WTC11 (cell line): ENCODE results near the gene LARP4B. TPM values are rescaled to one million over a fixed set of nuclear protein-coding genes. Genes with fewer than 3 reads are reported as not detected.

ENCODE experiments used
- ATAC-seq: fragments of 200-7000 bp; cut with Tn5 transposase; 2 replicates; pipeline ENCODE4 v1.10.0; 2021; ENCODE audit warnings: mild to moderate bottlenecking, moderate library complexity
- CTCF ChIA-PET: fragments of 300-600 bp; sonication (Branson Sonifier 250); formaldehyde crosslinking; loops from one replicate; lab custom pipeline; 2021; ENCODE audit warnings: antibody characterized with exemption; lab: Charles Lee
- POLR2A ChIA-PET: fragments of 350-600 bp; sonication (Branson Sonifier 250); formaldehyde crosslinking; loops from one replicate; lab custom pipeline; 2021; ENCODE audit warnings: antibody characterized with exemption; lab: Charles Lee
- DNase-seq: peaks from one replicate; pipeline ENCODE4 v3.0.0; 2021; ENCODE audit warnings: low spot score
- H3K27ac Mint-ChIP-seq: 2 replicates; pipeline ENCODE4 v1.8.0; 2021; ENCODE audit warnings: mixed read lengths
- H3K27me3 Mint-ChIP-seq: 2 replicates; pipeline ENCODE4 v1.8.0; 2021; ENCODE audit warnings: low read depth, mild to moderate bottlenecking, moderate library complexity, mixed read lengths
- H3K36me3 Mint-ChIP-seq: 2 replicates; pipeline ENCODE4 v1.8.0; 2021; ENCODE audit warnings: mixed read lengths
- H3K4me1 Mint-ChIP-seq: 2 replicates; pipeline ENCODE4 v1.8.0; 2022; ENCODE audit warnings: mixed read lengths
- H3K4me3 Mint-ChIP-seq: 2 replicates; pipeline ENCODE4 v1.8.0; 2021; ENCODE audit warnings: mild to moderate bottlenecking, moderate library complexity, mixed read lengths
- H3K9me3 Mint-ChIP-seq: 2 replicates; pipeline ENCODE4 v1.8.0; 2021; ENCODE audit warnings: mixed read lengths
- ATF1 ChIP-seq: sonication (generic); formaldehyde crosslinking; IDR thresholded peaks from 2 replicates; pipeline ENCODE4 v1.8.1; 2023; ENCODE audit warnings: mild to moderate bottlenecking, moderate library complexity, missing genetic modification reagents
- CBFB ChIP-seq: sonication (generic); formaldehyde crosslinking; IDR thresholded peaks from 2 replicates; pipeline ENCODE4 v1.8.1; 2022; ENCODE audit warnings: mild to moderate bottlenecking, low read depth, missing genetic modification reagents
- EMX1 ChIP-seq: fragments of 250-450 bp; sonication (Bioruptor Pico); IDR thresholded peaks from 2 replicates; pipeline ENCODE4 v1.8.0; 2021; ENCODE audit warnings: mild to moderate bottlenecking
- ETV6 ChIP-seq: sonication (generic); formaldehyde crosslinking; IDR thresholded peaks from 2 replicates; pipeline ENCODE4 v1.8.1; 2022; ENCODE audit warnings: mild to moderate bottlenecking, missing genetic modification reagents
- FOXJ3 ChIP-seq: sonication (generic); formaldehyde crosslinking; IDR thresholded peaks from 2 replicates; pipeline ENCODE4 v1.9.0; 2021; ENCODE audit warnings: missing genetic modification reagents, mild to moderate bottlenecking, borderline replicate concordance
- FOXK1 ChIP-seq: sonication (generic); formaldehyde crosslinking; IDR thresholded peaks from 2 replicates; pipeline ENCODE4 v1.8.0; 2022; ENCODE audit warnings: mild to moderate bottlenecking, moderate library complexity, missing genetic modification reagents
- GABPB1 ChIP-seq: sonication (generic); formaldehyde crosslinking; IDR thresholded peaks from 2 replicates; pipeline ENCODE4 v1.8.1; 2023; ENCODE audit warnings: mild to moderate bottlenecking, missing genetic modification reagents
- JUN ChIP-seq: sonication (generic); formaldehyde crosslinking; IDR thresholded peaks from 2 replicates; pipeline ENCODE4 v1.8.0; 2023; ENCODE audit warnings: mild to moderate bottlenecking, missing genetic modification reagents
- PREB ChIP-seq: sonication (generic); formaldehyde crosslinking; IDR thresholded peaks from 2 replicates; pipeline ENCODE4 v1.8.1; 2022; ENCODE audit warnings: mild to moderate bottlenecking, missing genetic modification reagents, moderate library complexity, borderline replicate concordance
- ZNF121 ChIP-seq: sonication (generic); formaldehyde crosslinking; IDR thresholded peaks from 2 replicates; pipeline ENCODE4 v1.8.0; 2023; ENCODE audit warnings: missing genetic modification reagents
- ZNF219 ChIP-seq: sonication (generic); formaldehyde crosslinking; IDR thresholded peaks from 2 replicates; pipeline ENCODE4 v1.8.0; 2023; ENCODE audit warnings: missing genetic modification reagents, mild to moderate bottlenecking, borderline replicate concordance
- ZNF396 ChIP-seq: fragments of 250-450 bp; sonication (Bioruptor Pico); IDR thresholded peaks from 2 replicates; pipeline ENCODE4 v1.8.0; 2021; ENCODE audit warnings: mild to moderate bottlenecking, moderate library complexity, borderline replicate concordance
- ZNF423 ChIP-seq: fragments of 250-450 bp; sonication (Bioruptor Pico); IDR thresholded peaks from 2 replicates; pipeline ENCODE4 v2.1.2; 2022; ENCODE audit warnings: mild to moderate bottlenecking, moderate library complexity
- total RNA-seq: library from RNA; stranded (reverse); gene quantifications from 3 replicates; pipeline ENCODE4 v1.2.3, GENCODE V29; 2021
- TF ChIP-seq, protein P1 (sequence below): sonication (generic); formaldehyde crosslinking; IDR thresholded peaks from 2 replicates; pipeline ENCODE4 v1.8.0; 2023; ENCODE audit warnings: missing genetic modification reagents, mild to moderate bottlenecking, borderline replicate concordance
- TF ChIP-seq, protein P2 (sequence below): sonication (generic); formaldehyde crosslinking; IDR thresholded peaks from 2 replicates; pipeline ENCODE4 v1.8.1; 2023; ENCODE audit warnings: mild to moderate bottlenecking, missing genetic modification reagents
- TF ChIP-seq, protein P3 (sequence below): fragments of 250-450 bp; sonication (Bioruptor Pico); IDR thresholded peaks from 2 replicates; pipeline ENCODE4 v2.1.2; 2022; ENCODE audit warnings: mild to moderate bottlenecking, moderate library complexity
- TF ChIP-seq, protein P4 (sequence below): sonication (generic); formaldehyde crosslinking; IDR thresholded peaks from 2 replicates; pipeline ENCODE4 v1.8.1; 2023; ENCODE audit warnings: mild to moderate bottlenecking, missing genetic modification reagents, borderline replicate concordance
- TF ChIP-seq, protein P5 (sequence below): sonication (generic); formaldehyde crosslinking; IDR thresholded peaks from 2 replicates; pipeline ENCODE4 v1.8.0; 2022; ENCODE audit warnings: mild to moderate bottlenecking, missing genetic modification reagents
- TF ChIP-seq, protein P6 (sequence below): fragments of 200-600 bp; IDR thresholded peaks from 2 replicates; pipeline ENCODE4 v1.8.0; 2022; ENCODE audit warnings: antibody characterized with exemption

Gene LARP4B
- total RNA-seq, 1 experiment from 2014 or later, result 87.1 TPM

DNA sequence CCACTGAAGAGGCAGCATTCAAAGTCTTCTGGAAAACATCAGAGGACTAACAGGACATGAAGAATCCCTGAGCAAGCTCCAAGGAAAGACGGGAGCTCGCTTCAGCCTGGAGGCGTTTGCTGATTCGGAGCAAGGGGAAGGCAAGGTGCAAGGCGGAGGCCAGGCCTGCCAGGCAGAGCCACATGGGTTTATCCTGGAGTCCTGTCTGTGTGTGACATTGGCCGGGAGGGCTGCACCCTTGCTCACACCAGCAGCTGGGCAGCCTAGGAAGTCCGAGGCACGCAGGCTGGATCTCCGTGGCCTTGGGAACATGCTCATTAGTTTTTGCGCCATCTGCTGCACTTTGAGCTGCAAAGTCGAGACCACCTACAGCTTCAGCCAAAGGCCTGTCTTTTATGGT, 22.3 kb upstream of the LARP4B start:
- TF ChIP-seq EMX1 (CRISPR knock-in tag) (no peak), ATF1 (CRISPR knock-in tag) (no peak), FOXJ3 (no peak), JUN (CRISPR knock-in tag) (no peak), GABPB1 (CRISPR knock-in tag) (no peak), ZNF219 (CRISPR knock-in tag) (no peak), ZNF423 (no peak), FOXK1 (CRISPR knock-in tag) (no peak), ETV6 (CRISPR knock-in tag) (no peak), CBFB (CRISPR knock-in tag) (no peak)
- TF ChIP-seq, protein P1, sequence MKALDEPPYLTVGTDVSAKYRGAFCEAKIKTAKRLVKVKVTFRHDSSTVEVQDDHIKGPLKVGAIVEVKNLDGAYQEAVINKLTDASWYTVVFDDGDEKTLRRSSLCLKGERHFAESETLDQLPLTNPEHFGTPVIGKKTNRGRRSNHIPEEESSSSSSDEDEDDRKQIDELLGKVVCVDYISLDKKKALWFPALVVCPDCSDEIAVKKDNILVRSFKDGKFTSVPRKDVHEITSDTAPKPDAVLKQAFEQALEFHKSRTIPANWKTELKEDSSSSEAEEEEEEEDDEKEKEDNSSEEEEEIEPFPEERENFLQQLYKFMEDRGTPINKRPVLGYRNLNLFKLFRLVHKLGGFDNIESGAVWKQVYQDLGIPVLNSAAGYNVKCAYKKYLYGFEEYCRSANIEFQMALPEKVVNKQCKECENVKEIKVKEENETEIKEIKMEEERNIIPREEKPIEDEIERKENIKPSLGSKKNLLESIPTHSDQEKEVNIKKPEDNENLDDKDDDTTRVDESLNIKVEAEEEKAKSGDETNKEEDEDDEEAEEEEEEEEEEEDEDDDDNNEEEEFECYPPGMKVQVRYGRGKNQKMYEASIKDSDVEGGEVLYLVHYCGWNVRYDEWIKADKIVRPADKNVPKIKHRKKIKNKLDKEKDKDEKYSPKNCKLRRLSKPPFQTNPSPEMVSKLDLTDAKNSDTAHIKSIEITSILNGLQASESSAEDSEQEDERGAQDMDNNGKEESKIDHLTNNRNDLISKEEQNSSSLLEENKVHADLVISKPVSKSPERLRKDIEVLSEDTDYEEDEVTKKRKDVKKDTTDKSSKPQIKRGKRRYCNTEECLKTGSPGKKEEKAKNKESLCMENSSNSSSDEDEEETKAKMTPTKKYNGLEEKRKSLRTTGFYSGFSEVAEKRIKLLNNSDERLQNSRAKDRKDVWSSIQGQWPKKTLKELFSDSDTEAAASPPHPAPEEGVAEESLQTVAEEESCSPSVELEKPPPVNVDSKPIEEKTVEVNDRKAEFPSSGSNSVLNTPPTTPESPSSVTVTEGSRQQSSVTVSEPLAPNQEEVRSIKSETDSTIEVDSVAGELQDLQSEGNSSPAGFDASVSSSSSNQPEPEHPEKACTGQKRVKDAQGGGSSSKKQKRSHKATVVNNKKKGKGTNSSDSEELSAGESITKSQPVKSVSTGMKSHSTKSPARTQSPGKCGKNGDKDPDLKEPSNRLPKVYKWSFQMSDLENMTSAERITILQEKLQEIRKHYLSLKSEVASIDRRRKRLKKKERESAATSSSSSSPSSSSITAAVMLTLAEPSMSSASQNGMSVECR (CRISPR knock-in tag), result no peak
- TF ChIP-seq, protein P2, sequence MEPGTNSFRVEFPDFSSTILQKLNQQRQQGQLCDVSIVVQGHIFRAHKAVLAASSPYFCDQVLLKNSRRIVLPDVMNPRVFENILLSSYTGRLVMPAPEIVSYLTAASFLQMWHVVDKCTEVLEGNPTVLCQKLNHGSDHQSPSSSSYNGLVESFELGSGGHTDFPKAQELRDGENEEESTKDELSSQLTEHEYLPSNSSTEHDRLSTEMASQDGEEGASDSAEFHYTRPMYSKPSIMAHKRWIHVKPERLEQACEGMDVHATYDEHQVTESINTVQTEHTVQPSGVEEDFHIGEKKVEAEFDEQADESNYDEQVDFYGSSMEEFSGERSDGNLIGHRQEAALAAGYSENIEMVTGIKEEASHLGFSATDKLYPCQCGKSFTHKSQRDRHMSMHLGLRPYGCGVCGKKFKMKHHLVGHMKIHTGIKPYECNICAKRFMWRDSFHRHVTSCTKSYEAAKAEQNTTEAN (CRISPR knock-in tag), result no peak
- TF ChIP-seq, protein P3, sequence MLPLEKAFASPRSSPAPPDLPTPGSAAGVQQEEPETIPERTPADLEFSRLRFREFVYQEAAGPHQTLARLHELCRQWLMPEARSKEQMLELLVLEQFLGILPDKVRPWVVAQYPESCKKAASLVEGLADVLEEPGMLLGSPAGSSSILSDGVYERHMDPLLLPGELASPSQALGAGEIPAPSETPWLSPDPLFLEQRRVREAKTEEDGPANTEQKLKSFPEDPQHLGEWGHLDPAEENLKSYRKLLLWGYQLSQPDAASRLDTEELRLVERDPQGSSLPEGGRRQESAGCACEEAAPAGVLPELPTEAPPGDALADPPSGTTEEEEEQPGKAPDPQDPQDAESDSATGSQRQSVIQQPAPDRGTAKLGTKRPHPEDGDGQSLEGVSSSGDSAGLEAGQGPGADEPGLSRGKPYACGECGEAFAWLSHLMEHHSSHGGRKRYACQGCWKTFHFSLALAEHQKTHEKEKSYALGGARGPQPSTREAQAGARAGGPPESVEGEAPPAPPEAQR (CRISPR knock-in tag), result no peak
- TF ChIP-seq, all 79 proteins: peak for 0
- H3K4me3 Mint-ChIP-seq, result no peak overlapping the region
- ChIA-PET CTCF (no interaction called here), POLR2A (no interaction called here)
- peaks cover 6% of the 10 kb centered on the region for H3K27me3 Mint-ChIP-seq
- no peaks in the 10 kb centered on the region for H3K36me3 Mint-ChIP-seq
- H3K4me1 Mint-ChIP-seq, result no peaks in the 10 kb centered on the region
- DNase-seq (no peak), ATAC-seq (no peak)
- no peak overlapping the region for H3K27ac Mint-ChIP-seq
- H3K9me3 Mint-ChIP-seq, result no peaks in the 10 kb centered on the region

GRCh38 chr10:949446-949845, 17.9 kb upstream of the LARP4B start:
- ChIA-PET POLR2A (no interaction called here), CTCF (no interaction called here)
- ATAC-seq (no peak), DNase-seq (no peak)
- Mint-ChIP-seq H3K36me3 (no peaks in the 10 kb centered on the region), H3K4me3 (no peak overlapping the region), H3K27me3 (peaks cover 5% of the 10 kb centered on the region), H3K4me1 (no peaks in the 10 kb centered on the region), H3K27ac (no peak overlapping the region), H3K9me3 (no peaks in the 10 kb centered on the region)
- TF ChIP-seq PREB, result no peak
- no peak for TF ChIP-seq ZNF396 (CRISPR knock-in tag)

- ChIA-PET POLR2A (no interaction called here), CTCF (no interaction called here)
- H3K27ac Mint-ChIP-seq, result no peak overlapping the region
- no peaks in the 10 kb centered on the region for H3K36me3 Mint-ChIP-seq
- no peak for DNase-seq
- H3K4me3 Mint-ChIP-seq, result no peak overlapping the region
- peaks cover 5% of the 10 kb centered on the region for H3K27me3 Mint-ChIP-seq
- no peak for ATAC-seq
- H3K9me3 Mint-ChIP-seq, result no peaks in the 10 kb centered on the region
- peaks cover 5% of the 10 kb centered on the region for H3K4me1 Mint-ChIP-seq
- TF ChIP-seq, protein P4, sequence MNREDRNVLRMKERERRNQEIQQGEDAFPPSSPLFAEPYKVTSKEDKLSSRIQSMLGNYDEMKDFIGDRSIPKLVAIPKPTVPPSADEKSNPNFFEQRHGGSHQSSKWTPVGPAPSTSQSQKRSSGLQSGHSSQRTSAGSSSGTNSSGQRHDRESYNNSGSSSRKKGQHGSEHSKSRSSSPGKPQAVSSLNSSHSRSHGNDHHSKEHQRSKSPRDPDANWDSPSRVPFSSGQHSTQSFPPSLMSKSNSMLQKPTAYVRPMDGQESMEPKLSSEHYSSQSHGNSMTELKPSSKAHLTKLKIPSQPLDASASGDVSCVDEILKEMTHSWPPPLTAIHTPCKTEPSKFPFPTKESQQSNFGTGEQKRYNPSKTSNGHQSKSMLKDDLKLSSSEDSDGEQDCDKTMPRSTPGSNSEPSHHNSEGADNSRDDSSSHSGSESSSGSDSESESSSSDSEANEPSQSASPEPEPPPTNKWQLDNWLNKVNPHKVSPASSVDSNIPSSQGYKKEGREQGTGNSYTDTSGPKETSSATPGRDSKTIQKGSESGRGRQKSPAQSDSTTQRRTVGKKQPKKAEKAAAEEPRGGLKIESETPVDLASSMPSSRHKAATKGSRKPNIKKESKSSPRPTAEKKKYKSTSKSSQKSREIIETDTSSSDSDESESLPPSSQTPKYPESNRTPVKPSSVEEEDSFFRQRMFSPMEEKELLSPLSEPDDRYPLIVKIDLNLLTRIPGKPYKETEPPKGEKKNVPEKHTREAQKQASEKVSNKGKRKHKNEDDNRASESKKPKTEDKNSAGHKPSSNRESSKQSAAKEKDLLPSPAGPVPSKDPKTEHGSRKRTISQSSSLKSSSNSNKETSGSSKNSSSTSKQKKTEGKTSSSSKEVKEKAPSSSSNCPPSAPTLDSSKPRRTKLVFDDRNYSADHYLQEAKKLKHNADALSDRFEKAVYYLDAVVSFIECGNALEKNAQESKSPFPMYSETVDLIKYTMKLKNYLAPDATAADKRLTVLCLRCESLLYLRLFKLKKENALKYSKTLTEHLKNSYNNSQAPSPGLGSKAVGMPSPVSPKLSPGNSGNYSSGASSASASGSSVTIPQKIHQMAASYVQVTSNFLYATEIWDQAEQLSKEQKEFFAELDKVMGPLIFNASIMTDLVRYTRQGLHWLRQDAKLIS (CRISPR knock-in tag), result no peak
- TF ChIP-seq ZNF121 (CRISPR knock-in tag), result no peak
- no peak for TF ChIP-seq GABPB1 (CRISPR knock-in tag)
- TF ChIP-seq, protein P5, sequence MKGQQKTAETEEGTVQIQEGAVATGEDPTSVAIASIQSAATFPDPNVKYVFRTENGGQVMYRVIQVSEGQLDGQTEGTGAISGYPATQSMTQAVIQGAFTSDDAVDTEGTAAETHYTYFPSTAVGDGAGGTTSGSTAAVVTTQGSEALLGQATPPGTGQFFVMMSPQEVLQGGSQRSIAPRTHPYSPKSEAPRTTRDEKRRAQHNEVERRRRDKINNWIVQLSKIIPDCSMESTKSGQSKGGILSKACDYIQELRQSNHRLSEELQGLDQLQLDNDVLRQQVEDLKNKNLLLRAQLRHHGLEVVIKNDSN (CRISPR knock-in tag), result no peak
- TF ChIP-seq, protein P6, sequence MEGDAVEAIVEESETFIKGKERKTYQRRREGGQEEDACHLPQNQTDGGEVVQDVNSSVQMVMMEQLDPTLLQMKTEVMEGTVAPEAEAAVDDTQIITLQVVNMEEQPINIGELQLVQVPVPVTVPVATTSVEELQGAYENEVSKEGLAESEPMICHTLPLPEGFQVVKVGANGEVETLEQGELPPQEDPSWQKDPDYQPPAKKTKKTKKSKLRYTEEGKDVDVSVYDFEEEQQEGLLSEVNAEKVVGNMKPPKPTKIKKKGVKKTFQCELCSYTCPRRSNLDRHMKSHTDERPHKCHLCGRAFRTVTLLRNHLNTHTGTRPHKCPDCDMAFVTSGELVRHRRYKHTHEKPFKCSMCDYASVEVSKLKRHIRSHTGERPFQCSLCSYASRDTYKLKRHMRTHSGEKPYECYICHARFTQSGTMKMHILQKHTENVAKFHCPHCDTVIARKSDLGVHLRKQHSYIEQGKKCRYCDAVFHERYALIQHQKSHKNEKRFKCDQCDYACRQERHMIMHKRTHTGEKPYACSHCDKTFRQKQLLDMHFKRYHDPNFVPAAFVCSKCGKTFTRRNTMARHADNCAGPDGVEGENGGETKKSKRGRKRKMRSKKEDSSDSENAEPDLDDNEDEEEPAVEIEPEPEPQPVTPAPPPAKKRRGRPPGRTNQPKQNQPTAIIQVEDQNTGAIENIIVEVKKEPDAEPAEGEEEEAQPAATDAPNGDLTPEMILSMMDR, result no peak
Observed at GRCh38 chr10:948347-948746, 16.8 kb upstream of the LARP4B start.
